ENCODE results near the gene MPC1.

DNA sequence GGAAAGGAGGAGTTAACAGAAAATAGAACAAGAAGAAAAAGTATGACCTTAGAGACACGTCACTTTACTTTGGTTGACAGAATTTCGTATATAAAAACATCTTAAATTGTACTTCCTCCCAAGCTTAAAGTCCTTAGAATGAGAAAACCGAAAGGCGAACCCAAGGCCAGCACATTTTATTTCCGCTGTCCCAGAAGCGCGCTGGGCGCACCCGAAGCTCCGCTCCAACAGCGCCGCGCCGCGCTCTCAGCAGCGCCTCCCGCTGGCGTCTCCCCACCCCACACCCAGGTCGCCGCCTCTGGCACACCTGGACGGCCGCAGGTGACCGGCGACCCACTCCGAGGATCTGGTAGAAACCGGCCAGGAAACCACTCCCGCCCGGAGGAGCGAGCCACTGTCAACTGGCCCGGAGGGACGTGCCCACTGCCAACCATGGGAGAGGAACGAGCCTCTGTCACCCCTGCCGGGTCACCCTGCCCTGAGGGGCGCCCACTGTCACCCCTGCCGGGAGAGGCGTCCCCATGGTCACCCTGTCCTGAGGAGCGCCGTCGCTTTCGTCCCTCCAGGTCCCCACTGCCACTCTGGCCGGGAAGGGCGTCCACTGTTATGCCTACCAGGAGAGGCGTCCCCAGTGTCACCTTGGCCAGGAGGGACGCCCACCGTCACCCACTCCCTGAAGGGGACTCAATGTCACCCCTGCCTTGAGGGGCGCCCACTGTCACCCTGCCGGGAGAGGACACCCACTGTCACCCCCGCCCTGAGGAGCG lies 824 bp downstream of the MPC1 start:
- TF ChIP-seq SP1 (IDR thresholded peaks at IDR 0.05), result no peak
- TF ChIP-seq NFRKB (IDR thresholded peaks at IDR 0.05), result no peak
